Cardiac muscle cell (in vitro differentiated cells and primary cell): Measurements from ENCODE around the gene DENND1B. TPM values are rescaled to one million over a fixed set of nuclear protein-coding genes. Genes with fewer than 3 reads are reported as not detected.
"Not testable (repeated sequence)": the region's sequence is repeated elsewhere in the genome, so short reads cannot be mapped to it uniquely, and the experiment has no call there.

ENCODE experiments used
- DNase-seq, 2 donors: peaks; one replicate each; pipeline versions ENCODE4 v3.0.0 to v3.0.0-alpha.2; 2010 to 2017; ENCODE audit warnings: low read depth in 1 of 2, low spot score in 1 of 2
- H3K27ac ChIP-seq: fragments of 200-600 bp; sonication (generic); 2 replicates; pipeline ENCODE4 v1.5.1; 2016
- H3K27me3 ChIP-seq: fragments of 200-600 bp; sonication (generic); 2 replicates; pipeline ENCODE4 v1.6.0; 2016; ENCODE audit warnings: control low read depth
- H3K36me3 ChIP-seq: fragments of 200-600 bp; sonication (generic); 2 replicates; pipeline ENCODE4 v1.5.1; 2016; ENCODE audit warnings: control low read depth
- H3K4me1 ChIP-seq: fragments of 200-600 bp; sonication (generic); 2 replicates; pipeline ENCODE4 v1.8.1; 2017; ENCODE audit warnings: low read depth, mild to moderate bottlenecking, mixed run types
- H3K4me3 ChIP-seq: fragments of 200-600 bp; sonication (generic); 2 replicates; pipeline ENCODE4 v1.5.1; 2016; ENCODE audit warnings: mild to moderate bottlenecking
- H3K9me3 ChIP-seq: fragments of 200-600 bp; sonication (generic); 2 replicates; pipeline ENCODE4 v1.5.1; 2017; ENCODE audit warnings: low read depth, mild to moderate bottlenecking, control low read depth
- polyA plus RNA-seq: library from polyadenylated mRNA; unstranded; fragments of >200 nt; fragmentation: Nextera tagmentation; extraction: Ambion mirVana; gene quantifications from 2 replicates; pipeline ENCODE4 v1.2.1, GENCODE V29; 2016
- total RNA-seq: library from RNA; depleted of rRNA; stranded (reverse); fragments of >200 nt; gene quantifications from 2 replicates; pipeline ENCODE4 v1.2.3, GENCODE V29; 2016
- TF ChIP-seq, protein P1 (sequence below): IDR thresholded peaks from 2 replicates; pipeline ENCODE4 v1.5.1; 2012; ENCODE audit warnings: low read depth, mild to moderate bottlenecking, low read length

The DENND1B gene
- total and polyA plus RNA-seq, 2 experiments from 2014 or later = 9.9 to 11.0 TPM

GRCh38 chr1:197598935-197599334, 176.3 kb downstream of the DENND1B start:
- TF ChIP-seq, protein P1, sequence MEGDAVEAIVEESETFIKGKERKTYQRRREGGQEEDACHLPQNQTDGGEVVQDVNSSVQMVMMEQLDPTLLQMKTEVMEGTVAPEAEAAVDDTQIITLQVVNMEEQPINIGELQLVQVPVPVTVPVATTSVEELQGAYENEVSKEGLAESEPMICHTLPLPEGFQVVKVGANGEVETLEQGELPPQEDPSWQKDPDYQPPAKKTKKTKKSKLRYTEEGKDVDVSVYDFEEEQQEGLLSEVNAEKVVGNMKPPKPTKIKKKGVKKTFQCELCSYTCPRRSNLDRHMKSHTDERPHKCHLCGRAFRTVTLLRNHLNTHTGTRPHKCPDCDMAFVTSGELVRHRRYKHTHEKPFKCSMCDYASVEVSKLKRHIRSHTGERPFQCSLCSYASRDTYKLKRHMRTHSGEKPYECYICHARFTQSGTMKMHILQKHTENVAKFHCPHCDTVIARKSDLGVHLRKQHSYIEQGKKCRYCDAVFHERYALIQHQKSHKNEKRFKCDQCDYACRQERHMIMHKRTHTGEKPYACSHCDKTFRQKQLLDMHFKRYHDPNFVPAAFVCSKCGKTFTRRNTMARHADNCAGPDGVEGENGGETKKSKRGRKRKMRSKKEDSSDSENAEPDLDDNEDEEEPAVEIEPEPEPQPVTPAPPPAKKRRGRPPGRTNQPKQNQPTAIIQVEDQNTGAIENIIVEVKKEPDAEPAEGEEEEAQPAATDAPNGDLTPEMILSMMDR = no peak
- DNase-seq = no peak
- H3K4me1 ChIP-seq = peaks cover 9% of the 10 kb centered on the region
- H3K9me3 ChIP-seq = no peaks in the 10 kb centered on the region
- no peak overlapping the region for H3K27ac ChIP-seq
- no peak overlapping the region for H3K4me3 ChIP-seq
- H3K27me3 ChIP-seq = no peaks in the 10 kb centered on the region
- no peaks in the 10 kb centered on the region for H3K36me3 ChIP-seq

DNA sequence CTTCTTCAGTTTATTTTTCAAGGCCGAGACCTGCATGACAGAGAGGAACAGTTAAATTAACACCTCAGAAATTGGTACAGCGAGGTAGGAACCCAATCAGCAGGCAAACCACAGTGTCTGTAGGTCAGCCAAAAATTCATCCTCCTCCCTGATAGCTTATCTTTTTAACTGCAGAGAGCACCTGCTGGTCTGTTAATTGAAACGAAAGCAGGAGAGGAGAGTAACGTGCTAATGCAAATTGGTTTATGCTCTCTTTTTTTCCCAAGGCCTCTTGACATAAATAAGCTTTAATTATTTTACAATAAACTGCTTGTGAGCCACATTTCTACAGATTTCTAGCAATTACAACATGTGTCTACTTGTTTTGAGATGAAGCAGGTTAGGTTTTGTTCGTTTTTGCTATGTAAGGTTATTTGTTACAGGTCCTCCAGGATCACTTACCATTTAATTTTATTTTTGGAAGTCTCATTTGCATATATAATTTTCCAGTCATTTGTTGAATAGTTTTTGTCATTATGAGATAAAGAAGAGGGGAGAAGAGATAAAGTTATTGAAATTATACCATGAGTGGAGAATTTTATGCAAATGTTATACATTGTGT, 179.9 kb downstream of the DENND1B start:
- H3K9me3 ChIP-seq = no peaks in the 10 kb centered on the region
- DNase-seq = no peak
- H3K27me3 ChIP-seq = no peaks in the 10 kb centered on the region
- no peaks in the 10 kb centered on the region for H3K36me3 ChIP-seq
- no peak overlapping the region for H3K27ac ChIP-seq
- no peak overlapping the region for H3K4me3 ChIP-seq
- TF ChIP-seq, protein P1 = no peak
- peaks cover 12% of the 10 kb centered on the region for H3K4me1 ChIP-seq

GRCh38 chr1:197590687-197591086, 184.6 kb downstream of the DENND1B start:
- Histone ChIP-seq H3K36me3 (no peaks in the 10 kb centered on the region), H3K27ac (no peak overlapping the region), H3K4me3 (no peak overlapping the region), H3K27me3 (no peaks in the 10 kb centered on the region), H3K9me3 (no peaks in the 10 kb centered on the region), H3K4me1 (peaks cover 12% of the 10 kb centered on the region)
- TF ChIP-seq, protein P1 = no peak
- DNase-seq = no peak

GRCh38 chr1:197585809-197586208, 189.5 kb downstream of the DENND1B start:
- Histone ChIP-seq H3K27me3 (no peaks in the 10 kb centered on the region), H3K4me1 (no peaks in the 10 kb centered on the region), H3K36me3 (peaks cover 7% of the 10 kb centered on the region), H3K9me3 (no peaks in the 10 kb centered on the region), H3K4me3 (no peak overlapping the region), H3K27ac (no peak overlapping the region)
- no peak for DNase-seq
- TF ChIP-seq, protein P1 = no peak

DNA sequence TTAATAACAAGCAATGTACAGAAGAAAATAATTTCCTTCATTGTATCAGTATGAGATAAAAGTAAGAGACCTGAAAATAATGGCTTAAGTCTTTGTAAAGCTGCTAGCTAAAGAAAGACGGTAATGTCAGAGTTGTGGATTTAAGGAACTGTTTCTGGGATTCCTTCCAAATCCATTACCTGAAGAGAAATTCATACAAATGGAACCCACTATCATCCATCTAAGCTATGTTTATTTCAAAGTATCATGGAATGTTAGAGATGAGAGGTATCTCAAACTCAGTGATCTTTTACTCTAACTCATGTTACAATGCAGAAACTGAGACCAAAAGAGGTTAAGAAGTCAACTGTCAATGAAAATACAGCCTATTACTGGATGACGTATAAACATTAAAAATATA, 197.7 kb downstream of the DENND1B start:
- Histone ChIP-seq H3K27me3 (no peaks in the 10 kb centered on the region), H3K27ac (no peak overlapping the region), H3K9me3 (no peaks in the 10 kb centered on the region), H3K36me3 (peaks cover 3% of the 10 kb centered on the region), H3K4me3 (no peak overlapping the region), H3K4me1 (no peaks in the 10 kb centered on the region)
- no peak for DNase-seq
- TF ChIP-seq, protein P1 = no peak

- H3K4me3 ChIP-seq, H3K9me3 ChIP-seq, H3K27ac ChIP-seq, H3K36me3 ChIP-seq, H3K27me3 ChIP-seq, DNase-seq, H3K4me1 ChIP-seq: not testable (repeated sequence)
These were observed 199.7 kb downstream of the DENND1B start for GRCh38 chr1:197575531-197575930.
